HepG2 (cell line): ENCODE data around the gene ECHS1. TPM values are rescaled to one million over a fixed set of nuclear protein-coding genes. Genes with fewer than 3 reads are reported as not detected.

ENCODE experiments used
- ARNTL ChIP-seq: sonication (generic); formaldehyde crosslinking; IDR thresholded peaks from 2 replicates; pipeline ENCODE4 v1.4.0; 2020; ENCODE audit warnings: mild to moderate bottlenecking, missing genetic modification reagents
- CREM ChIP-seq, 2 experiments: sonication (generic) in 1 of 2; formaldehyde crosslinking in 1 of 2; IDR thresholded peaks; 2 replicates each; pipeline versions ENCODE4 v1.4.0 to v1.6.1; 2016 to 2020; ENCODE audit warnings: antibody characterized with exemption in 1 of 2, mild to moderate bottlenecking in 1 of 2, missing genetic modification reagents in 1 of 2
- HDAC2 ChIP-seq: sonication (generic); formaldehyde crosslinking; IDR thresholded peaks from 2 replicates; pipeline ENCODE4 v1.4.0; 2020; ENCODE audit warnings: missing genetic modification reagents
- MED1 ChIP-seq: sonication (generic); formaldehyde crosslinking; IDR thresholded peaks from 2 replicates; pipeline ENCODE4 v1.4.0; 2020; ENCODE audit warnings: missing genetic modification reagents
- REL ChIP-seq: sonication (generic); formaldehyde crosslinking; conservative IDR thresholded peaks from 2 replicates; pipeline ENCODE4 v1.8.0; 2022; ENCODE audit warnings: mild to moderate bottlenecking, missing genetic modification reagents, moderate library complexity
- RFXANK ChIP-seq: IDR thresholded peaks from 2 replicates; pipeline ENCODE4 v1.6.1; 2016
- SALL1 ChIP-seq: sonication (generic); formaldehyde crosslinking; IDR thresholded peaks from 2 replicates; pipeline ENCODE4 v1.8.0; 2022; ENCODE audit warnings: mild to moderate bottlenecking, missing genetic modification reagents
- U2AF2 ChIP-seq: fragments of 200-400 bp; formaldehyde crosslinking; IDR thresholded peaks from 2 replicates; pipeline ENCODE4 v1.6.1; 2017; ENCODE audit warnings: low read depth, mild to moderate bottlenecking, low read length
- ZBTB7B ChIP-seq: sonication (generic); formaldehyde crosslinking; IDR thresholded peaks from 2 replicates; pipeline ENCODE4 v1.4.0; 2020; ENCODE audit warnings: missing genetic modification reagents
- ZNF121 ChIP-seq: sonication (generic); formaldehyde crosslinking; IDR thresholded peaks from 2 replicates; pipeline ENCODE4 v1.5.0; 2020; ENCODE audit warnings: mild to moderate bottlenecking, missing genetic modification reagents
- ZNF205 ChIP-seq: IDR thresholded peaks from 2 replicates; pipeline ENCODE4 v1.6.1; 2018; ENCODE audit warnings: missing biosample characterization, missing genetic modification reagents
- ZNF605 ChIP-seq: sonication (generic); formaldehyde crosslinking; IDR thresholded peaks from 2 replicates; pipeline ENCODE4 v1.8.0; 2022; ENCODE audit warnings: mild to moderate bottlenecking, missing genetic modification reagents
- ZNF777 ChIP-seq: sonication (generic); formaldehyde crosslinking; IDR thresholded peaks from 2 replicates; pipeline ENCODE4 v1.4.0; 2020; ENCODE audit warnings: missing genetic modification reagents
- polyA plus RNA-seq, 8 experiments: library from polyadenylated mRNA; depleted of rRNA in 3 of 8; stranded (reverse) in 7 of 8; unstranded in 1 of 8; fragments of >200 nt; fragmentation: Illumina TruSeq in 4 of 8; extraction: Trizol in 4 of 8; gene quantifications; 2 replicates each; pipeline versions ENCODE4 v1.2.1 to v1.2.3, GENCODE V29; 2011 to 2016; ENCODE audit warnings: low read depth in 4 of 8, missing spikeins in 1 of 8, mixed read lengths in 1 of 8; ENCODE audit not compliant: insufficient read depth in 1 of 8
- total RNA-seq, 5 experiments: library from RNA; depleted of rRNA; stranded (reverse); fragments of >200 nt; fragmentation: Illumina TruSeq; extraction: Trizol; gene quantifications; 2 replicates each; pipeline ENCODE4 v1.2.3, GENCODE V29; 2016; ENCODE audit warnings: low read depth in 1 of 5
- TF ChIP-seq, protein P1 (sequence below): sonication (generic); formaldehyde crosslinking; IDR thresholded peaks from 2 replicates; pipeline ENCODE4 v1.8.0; 2022; ENCODE audit warnings: mild to moderate bottlenecking, missing genetic modification reagents; ENCODE audit not compliant: insufficient replicate concordance
- TF ChIP-seq, protein P2 (sequence below): sonication (generic); formaldehyde crosslinking; IDR thresholded peaks from 2 replicates; pipeline ENCODE4 v1.4.0; 2020; ENCODE audit warnings: missing genetic modification reagents, mild to moderate bottlenecking, borderline replicate concordance
- TF ChIP-seq, protein P3 (sequence below): IDR thresholded peaks from 2 replicates; pipeline ENCODE4 v1.6.1; 2018; ENCODE audit warnings: missing genetic modification reagents, mild to moderate bottlenecking, missing compliant biosample characterization
- TF ChIP-seq, protein P4 (sequence below): fragments of 450-650 bp; IDR thresholded peaks from 2 replicates; pipeline ENCODE4 v1.6.1; 2016

The ECHS1 gene
- total and polyA plus RNA-seq, 2 of the 13 experiments (the other 11 are each of a cell fraction or from before 2014, with no cell fraction given) = 32.7 to 195 TPM

DNA sequence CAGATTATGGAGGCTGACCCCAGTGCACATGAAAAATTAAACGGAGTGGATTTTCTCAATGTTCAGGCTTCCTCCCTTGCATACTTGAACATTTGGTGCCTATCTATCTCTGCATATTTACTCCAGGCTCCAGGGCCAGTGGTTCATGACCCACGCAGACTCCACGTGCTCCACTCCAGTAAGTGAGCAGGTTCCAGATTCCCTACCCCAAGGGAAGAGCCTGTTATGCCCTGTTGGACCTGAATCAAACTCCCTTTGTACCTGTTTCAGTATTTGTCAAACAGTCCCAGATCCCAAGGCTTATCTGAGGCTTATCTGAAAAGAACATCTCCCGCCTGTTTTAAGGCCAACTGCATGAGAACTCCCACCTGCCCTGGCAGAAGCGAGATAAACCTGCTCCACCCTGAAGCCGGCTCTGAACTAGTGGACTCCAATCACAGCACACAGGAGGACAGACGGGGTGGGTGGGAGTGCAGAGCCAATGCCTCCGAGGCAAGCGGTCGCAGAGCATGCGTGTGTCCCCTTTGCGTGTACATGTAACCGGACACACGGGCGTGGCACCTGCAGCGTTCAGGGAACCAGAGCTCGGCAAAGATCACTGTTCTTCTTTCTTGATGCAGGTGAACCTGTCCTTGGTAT lies 13.1 kb downstream of the ECHS1 start (continued):
- TF ChIP-seq SALL1 (CRISPR knock-in tag) = peak; percentile 65
- TF ChIP-seq ZNF121 = 0 out of 2 replicates have a peak, but pooled peaks have one; percentile 0
- TF ChIP-seq, protein P1, sequence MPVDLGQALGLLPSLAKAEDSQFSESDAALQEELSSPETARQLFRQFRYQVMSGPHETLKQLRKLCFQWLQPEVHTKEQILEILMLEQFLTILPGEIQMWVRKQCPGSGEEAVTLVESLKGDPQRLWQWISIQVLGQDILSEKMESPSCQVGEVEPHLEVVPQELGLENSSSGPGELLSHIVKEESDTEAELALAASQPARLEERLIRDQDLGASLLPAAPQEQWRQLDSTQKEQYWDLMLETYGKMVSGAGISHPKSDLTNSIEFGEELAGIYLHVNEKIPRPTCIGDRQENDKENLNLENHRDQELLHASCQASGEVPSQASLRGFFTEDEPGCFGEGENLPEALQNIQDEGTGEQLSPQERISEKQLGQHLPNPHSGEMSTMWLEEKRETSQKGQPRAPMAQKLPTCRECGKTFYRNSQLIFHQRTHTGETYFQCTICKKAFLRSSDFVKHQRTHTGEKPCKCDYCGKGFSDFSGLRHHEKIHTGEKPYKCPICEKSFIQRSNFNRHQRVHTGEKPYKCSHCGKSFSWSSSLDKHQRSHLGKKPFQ (CRISPR knock-in tag) = peak; percentile 87
- TF ChIP-seq REL (CRISPR knock-in tag) = no peak
- peak; percentile 50 for TF ChIP-seq ARNTL (CRISPR knock-in tag)
- 0 out of 2 replicates have a peak, but pooled peaks have one; percentile 45 for TF ChIP-seq CREM (IDR thresholded peaks at IDR 0.05)
- TF ChIP-seq CREM (CRISPR knock-in tag; IDR thresholded peaks at IDR 0.05) = no peak
- TF ChIP-seq, protein P2, sequence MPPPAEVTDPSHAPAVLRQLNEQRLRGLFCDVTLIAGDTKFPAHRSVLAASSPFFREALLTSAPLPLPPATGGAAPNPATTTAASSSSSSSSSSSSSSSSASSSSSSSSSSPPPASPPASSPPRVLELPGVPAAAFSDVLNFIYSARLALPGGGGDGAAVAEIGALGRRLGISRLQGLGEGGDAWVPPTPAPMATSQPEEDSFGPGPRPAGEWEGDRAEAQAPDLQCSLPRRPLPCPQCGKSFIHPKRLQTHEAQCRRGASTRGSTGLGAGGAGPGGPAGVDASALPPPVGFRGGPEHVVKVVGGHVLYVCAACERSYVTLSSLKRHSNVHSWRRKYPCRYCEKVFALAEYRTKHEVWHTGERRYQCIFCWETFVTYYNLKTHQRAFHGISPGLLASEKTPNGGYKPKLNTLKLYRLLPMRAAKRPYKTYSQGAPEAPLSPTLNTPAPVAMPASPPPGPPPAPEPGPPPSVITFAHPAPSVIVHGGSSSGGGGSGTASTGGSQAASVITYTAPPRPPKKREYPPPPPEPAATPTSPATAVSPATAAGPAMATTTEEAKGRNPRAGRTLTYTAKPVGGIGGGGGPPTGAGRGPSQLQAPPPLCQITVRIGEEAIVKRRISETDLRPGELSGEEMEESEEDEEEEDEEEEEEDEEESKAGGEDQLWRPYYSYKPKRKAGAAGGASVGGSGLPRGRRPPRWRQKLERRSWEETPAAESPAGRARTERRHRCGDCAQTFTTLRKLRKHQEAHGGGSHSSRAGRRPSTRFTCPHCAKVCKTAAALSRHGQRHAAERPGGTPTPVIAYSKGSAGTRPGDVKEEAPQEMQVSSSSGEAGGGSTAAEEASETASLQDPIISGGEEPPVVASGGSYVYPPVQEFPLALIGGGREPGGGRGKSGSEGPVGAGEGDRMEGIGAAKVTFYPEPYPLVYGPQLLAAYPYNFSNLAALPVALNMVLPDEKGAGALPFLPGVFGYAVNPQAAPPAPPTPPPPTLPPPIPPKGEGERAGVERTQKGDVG (CRISPR knock-in tag) = no peak
- peak; percentile 11; the same call in 1 of the 2 replicates for TF ChIP-seq HDAC2 (CRISPR knock-in tag)
- TF ChIP-seq U2AF2 = no peak
- 0 out of 2 replicates have a peak, but pooled peaks have one; percentile 9 for TF ChIP-seq ZNF205 (CRISPR knock-in tag)
- TF ChIP-seq, protein P3, sequence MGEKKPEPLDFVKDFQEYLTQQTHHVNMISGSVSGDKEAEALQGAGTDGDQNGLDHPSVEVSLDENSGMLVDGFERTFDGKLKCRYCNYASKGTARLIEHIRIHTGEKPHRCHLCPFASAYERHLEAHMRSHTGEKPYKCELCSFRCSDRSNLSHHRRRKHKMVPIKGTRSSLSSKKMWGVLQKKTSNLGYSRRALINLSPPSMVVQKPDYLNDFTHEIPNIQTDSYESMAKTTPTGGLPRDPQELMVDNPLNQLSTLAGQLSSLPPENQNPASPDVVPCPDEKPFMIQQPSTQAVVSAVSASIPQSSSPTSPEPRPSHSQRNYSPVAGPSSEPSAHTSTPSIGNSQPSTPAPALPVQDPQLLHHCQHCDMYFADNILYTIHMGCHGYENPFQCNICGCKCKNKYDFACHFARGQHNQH (CRISPR knock-in tag) = 0 out of 2 replicates have a peak, but pooled peaks have one; percentile 10
- TF ChIP-seq, protein P4, sequence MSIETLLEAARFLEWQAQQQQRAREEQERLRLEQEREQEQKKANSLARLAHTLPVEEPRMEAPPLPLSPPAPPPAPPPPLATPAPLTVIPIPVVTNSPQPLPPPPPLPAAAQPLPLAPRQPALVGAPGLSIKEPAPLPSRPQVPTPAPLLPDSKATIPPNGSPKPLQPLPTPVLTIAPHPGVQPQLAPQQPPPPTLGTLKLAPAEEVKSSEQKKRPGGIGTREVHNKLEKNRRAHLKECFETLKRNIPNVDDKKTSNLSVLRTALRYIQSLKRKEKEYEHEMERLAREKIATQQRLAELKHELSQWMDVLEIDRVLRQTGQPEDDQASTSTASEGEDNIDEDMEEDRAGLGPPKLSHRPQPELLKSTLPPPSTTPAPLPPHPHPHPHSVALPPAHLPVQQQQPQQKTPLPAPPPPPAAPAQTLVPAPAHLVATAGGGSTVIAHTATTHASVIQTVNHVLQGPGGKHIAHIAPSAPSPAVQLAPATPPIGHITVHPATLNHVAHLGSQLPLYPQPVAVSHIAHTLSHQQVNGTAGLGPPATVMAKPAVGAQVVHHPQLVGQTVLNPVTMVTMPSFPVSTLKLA = peak; percentile 34; the same call in 1 of the 2 replicates
- 0 out of 2 replicates have a peak, but pooled peaks have one; percentile 33 for TF ChIP-seq MED1
- TF ChIP-seq ZNF777 (CRISPR knock-in tag) = no peak
- TF ChIP-seq ZNF605 = 0 out of 2 replicates have a peak, but pooled peaks have one; percentile 25
- no peak for TF ChIP-seq RFXANK
- TF ChIP-seq ZBTB7B (CRISPR knock-in tag) = 0 out of 2 replicates have a peak, but pooled peaks have one; percentile 27
